OCI-LY7 (cell line): ENCODE measurements around the gene DELE1. TPM values are rescaled to one million over a fixed set of nuclear protein-coding genes. Genes with fewer than 3 reads are reported as not detected.
A peak's percentile ranks its signal among the peaks of the same experiment; 100 is the strongest.
"Not testable (repeated sequence)": the region's sequence is repeated elsewhere in the genome, so short reads cannot be mapped to it uniquely, and the experiment has no call there.

Experiments used
- BruUV-seq: library from RNA; stranded (reverse); fragments of 400-500 nt; replicated peaks from 2 replicates; lab custom pipeline; 2021; lab: Mats Ljungman, UMichigan
- CTCF ChIA-PET: fragments of 300-600 bp; sonication (Branson Sonifier 250); formaldehyde crosslinking; loops from one replicate; lab custom pipeline; 2022; ENCODE audit warnings: antibody characterized with exemption; ENCODE audit not compliant: unreplicated experiment; lab: Charles Lee
- POLR2A ChIA-PET: fragments of 300-600 bp; sonication (Branson Sonifier 250); formaldehyde crosslinking; loops from one replicate; lab custom pipeline; 2022; ENCODE audit warnings: antibody characterized with exemption; lab: Charles Lee
- DNase-seq: peaks from one replicate; pipeline ENCODE4 v3.0.0-alpha.2; 2015; ENCODE audit warnings: low spot score
- H2AFZ ChIP-seq: fragments of 200-600 bp; sonication (generic), shearing (Covaris generic); 2 replicates; pipeline ENCODE4 v1.6.1; 2014; ENCODE audit warnings: mild to moderate bottlenecking, antibody characterized with exemption, low read length, moderate library complexity
- H3K27ac ChIP-seq: fragments of 200-600 bp; sonication (generic); 2 replicates; pipeline ENCODE4 v1.5.1; 2014; ENCODE audit warnings: mixed run types, low read depth, mild to moderate bottlenecking, moderate library complexity, low read length, inconsistent platforms; ENCODE audit not compliant: poor library complexity, severe bottlenecking
- H3K36me3 ChIP-seq: fragments of 200-600 bp; sonication (generic); 2 replicates; pipeline ENCODE4 v1.6.1; 2014; ENCODE audit warnings: mild to moderate bottlenecking, antibody characterized with exemption, low read length, moderate library complexity, mixed read lengths; ENCODE audit not compliant: insufficient read depth
- H3K4me1 ChIP-seq: fragments of 200-600 bp; sonication (generic); 2 replicates; pipeline ENCODE4 v1.5.1; 2014; ENCODE audit warnings: mild to moderate bottlenecking, low read length; ENCODE audit not compliant: insufficient read depth, poor library complexity, severe bottlenecking
- H3K4me2 ChIP-seq: fragments of 200-600 bp; sonication (generic); 2 replicates; pipeline ENCODE4 v1.6.1; 2014; ENCODE audit warnings: mild to moderate bottlenecking, low read length
- H3K4me3 ChIP-seq: fragments of 200-600 bp; sonication (generic); 2 replicates; pipeline ENCODE4 v1.5.1; 2014; ENCODE audit warnings: mild to moderate bottlenecking, low read depth, low read length; ENCODE audit not compliant: poor library complexity, severe bottlenecking
- H3K79me2 ChIP-seq: fragments of 200-600 bp; sonication (generic); 2 replicates; pipeline ENCODE4 v1.6.1; 2016; ENCODE audit warnings: low read depth, mild to moderate bottlenecking, low read length, moderate library complexity, mixed read lengths; ENCODE audit not compliant: insufficient read depth
- H3K9me2 ChIP-seq: fragments of 200-600 bp; sonication (generic); 2 replicates; pipeline ENCODE4 v1.6.1; 2016; ENCODE audit warnings: mild to moderate bottlenecking, low read length, mixed read lengths; ENCODE audit not compliant: insufficient read depth
- H3K9me3 ChIP-seq: fragments of 200-600 bp; sonication (generic); 2 replicates; pipeline ENCODE4 v1.6.1; 2014; ENCODE audit warnings: mild to moderate bottlenecking, mixed run types, low read length, mixed read lengths
- H4K20me1 ChIP-seq: fragments of 200-600 bp; sonication (generic); 2 replicates; pipeline ENCODE4 v1.6.1; 2014; ENCODE audit warnings: mild to moderate bottlenecking, antibody characterized with exemption, low read length, moderate library complexity, mixed read lengths; ENCODE audit not compliant: insufficient read depth
- EZH2phosphoT487 ChIP-seq: fragments of 200-600 bp; sonication (generic); IDR thresholded peaks from 2 replicates; pipeline ENCODE4 v1.6.1; 2018; ENCODE audit warnings: low read depth, borderline replicate concordance, mild to moderate bottlenecking, mixed run types, antibody characterized with exemption, low read length, moderate library complexity, mixed read lengths
- intact Hi-C: fragments of 100-400 bp; cut with micrococcal nuclease; formaldehyde crosslinking; loops from one replicate; pipeline ENCODE4 v1.10.0; 2022; ENCODE audit not compliant: unreplicated experiment
- total RNA-seq, 2 experiments: library from RNA; depleted of rRNA in 1 of 2; stranded (reverse); fragments of >200 nt in 1 of 2; shearing (Covaris generic) in 1 of 2; gene quantifications; 2 replicates each; pipeline ENCODE4 v1.2.3, GENCODE V29; 2014 to 2022
- TF ChIP-seq, protein P1 (sequence below): fragments of 200-600 bp; sonication (generic); conservative IDR thresholded peaks from 2 replicates; pipeline ENCODE4 v1.5.1; 2014; ENCODE audit warnings: mild to moderate bottlenecking, antibody characterized with exemption, low read length, moderate library complexity, mixed read lengths

DELE1 gene
- total RNA-seq, 2 experiments from 2014 or later: 78.5 to 81.2 TPM

DNA sequence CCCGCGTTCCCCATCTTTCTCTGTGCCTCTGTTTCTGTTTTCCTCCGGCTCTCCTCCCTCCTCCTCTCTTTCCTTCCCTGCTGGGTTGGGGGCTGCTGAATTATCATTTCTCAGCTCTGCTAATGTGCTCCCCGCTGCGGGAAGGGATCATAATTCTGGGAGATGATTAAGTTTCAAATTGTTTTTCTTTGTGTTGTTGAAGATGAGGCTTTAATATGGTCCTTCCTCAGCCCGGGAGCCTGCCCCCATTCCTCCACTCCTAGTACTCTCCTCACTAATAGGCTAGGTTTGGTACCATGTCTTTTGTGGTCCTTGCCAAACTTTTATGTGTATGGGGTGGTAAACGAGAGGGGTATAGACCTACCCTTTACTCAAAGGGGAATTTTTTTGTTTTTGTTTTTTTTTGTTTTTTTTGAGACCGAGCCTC is 39.8 kb upstream of the DELE1 start:
- Histone ChIP-seq H2AFZ (no peak overlapping the region), H3K27ac (no peak overlapping the region), H4K20me1 (no peaks in the 10 kb centered on the region), H3K9me2 (no peaks in the 10 kb centered on the region), H3K4me2 (no peak overlapping the region), H3K9me3 (no peaks in the 10 kb centered on the region), H3K79me2 (no peaks in the 10 kb centered on the region), H3K4me1 (peaks cover 7% of the 10 kb centered on the region), H3K36me3 (no peaks in the 10 kb centered on the region), H3K4me3 (no peak overlapping the region)
- TF ChIP-seq EZH2phosphoT487: no peak
- TF ChIP-seq, protein P1, sequence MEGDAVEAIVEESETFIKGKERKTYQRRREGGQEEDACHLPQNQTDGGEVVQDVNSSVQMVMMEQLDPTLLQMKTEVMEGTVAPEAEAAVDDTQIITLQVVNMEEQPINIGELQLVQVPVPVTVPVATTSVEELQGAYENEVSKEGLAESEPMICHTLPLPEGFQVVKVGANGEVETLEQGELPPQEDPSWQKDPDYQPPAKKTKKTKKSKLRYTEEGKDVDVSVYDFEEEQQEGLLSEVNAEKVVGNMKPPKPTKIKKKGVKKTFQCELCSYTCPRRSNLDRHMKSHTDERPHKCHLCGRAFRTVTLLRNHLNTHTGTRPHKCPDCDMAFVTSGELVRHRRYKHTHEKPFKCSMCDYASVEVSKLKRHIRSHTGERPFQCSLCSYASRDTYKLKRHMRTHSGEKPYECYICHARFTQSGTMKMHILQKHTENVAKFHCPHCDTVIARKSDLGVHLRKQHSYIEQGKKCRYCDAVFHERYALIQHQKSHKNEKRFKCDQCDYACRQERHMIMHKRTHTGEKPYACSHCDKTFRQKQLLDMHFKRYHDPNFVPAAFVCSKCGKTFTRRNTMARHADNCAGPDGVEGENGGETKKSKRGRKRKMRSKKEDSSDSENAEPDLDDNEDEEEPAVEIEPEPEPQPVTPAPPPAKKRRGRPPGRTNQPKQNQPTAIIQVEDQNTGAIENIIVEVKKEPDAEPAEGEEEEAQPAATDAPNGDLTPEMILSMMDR: no peak
- intact Hi-C loops: no loop called here
- ChIA-PET POLR2A (interaction anchor here (1.4 kb wide), 1 partner anchor 33 kb away, joined by 3 read pairs; no protein-coding TSS in a partner anchor), CTCF (no interaction called here)
- BruUV-seq: no TSS peak
- DNase-seq: no peak

GRCh38 chr5:141889282-141889871 is 34.3 kb upstream of the DELE1 start:
- ChIA-PET CTCF (interaction anchor here (0.5 to 1.5 kb wide), 4 partner anchors 8 to 122 kb away, joined by 4 to 15 read pairs (median 4); no protein-coding TSS in a partner anchor), POLR2A (interaction anchor here (0.7 to 2.2 kb wide), 7 partner anchors 13 to 1501 kb away, joined by 3 to 8 read pairs (median 4); no protein-coding TSS in a partner anchor)
- H3K9me2 ChIP-seq: no peaks in the 10 kb centered on the region
- H3K4me2 ChIP-seq: no peak overlapping the region
- no peaks in the 10 kb centered on the region for H3K4me1 ChIP-seq
- intact Hi-C loops: loop anchor here (1.0 kb wide), 1 partner anchor 71 kb away; no protein-coding TSS in a partner anchor
- BruUV-seq: no TSS peak
- no peak overlapping the region for H3K27ac ChIP-seq
- no peak overlapping the region for H3K4me3 ChIP-seq
- no peaks in the 10 kb centered on the region for H3K79me2 ChIP-seq
- H3K36me3 ChIP-seq: no peaks in the 10 kb centered on the region
- no peaks in the 10 kb centered on the region for H4K20me1 ChIP-seq
- no peak overlapping the region for H2AFZ ChIP-seq
- no peaks in the 10 kb centered on the region for H3K9me3 ChIP-seq
- peak; percentile 43 for DNase-seq
- no peak for TF ChIP-seq EZH2phosphoT487
- TF ChIP-seq, protein P1: peak; percentile 83

DNA sequence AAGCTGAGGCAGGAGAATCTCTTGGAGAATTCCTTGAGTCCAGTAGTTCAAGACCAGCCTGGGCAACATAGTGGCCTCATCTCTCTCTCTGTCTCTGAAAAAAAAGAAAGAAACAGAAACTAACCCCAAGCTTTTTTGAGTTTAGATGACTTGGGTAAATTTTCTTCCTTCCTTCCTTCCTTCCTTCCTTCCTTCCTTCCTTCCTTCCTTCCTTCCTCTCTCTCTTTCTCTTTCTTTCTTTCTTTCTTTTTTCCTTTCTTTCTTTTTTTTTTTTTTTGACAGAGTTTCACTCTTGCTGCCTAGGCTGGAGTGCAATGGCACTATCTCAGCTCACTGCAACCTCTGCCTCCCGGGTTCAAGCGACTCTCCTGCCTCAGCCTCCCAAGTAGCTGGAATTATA is 33.2 kb upstream of the DELE1 start:
- H3K27ac ChIP-seq, H3K4me2 ChIP-seq, H3K9me3 ChIP-seq, H3K79me2 ChIP-seq, intact Hi-C loops, H3K4me1 ChIP-seq, H3K4me3 ChIP-seq, H3K9me2 ChIP-seq, DNase-seq, H2AFZ ChIP-seq, H4K20me1 ChIP-seq, H3K36me3 ChIP-seq, BruUV-seq: not testable (repeated sequence)
- POLR2A ChIA-PET: interaction anchor here (0.6 to 2.2 kb wide), 6 partner anchors 9 to 29 kb away, joined by 3 to 8 read pairs (median 4); no protein-coding TSS in a partner anchor
- CTCF ChIA-PET: interaction anchor here (1.2 to 1.5 kb wide), 2 partner anchors 26 to 70 kb away, joined by 4 to 15 read pairs; no protein-coding TSS in a partner anchor
